ENCODE measurements around the gene AKAP8L. TPM values are rescaled to one million over a fixed set of nuclear protein-coding genes. Genes with fewer than 3 reads are reported as not detected.
"Not testable (repeated sequence)": the region's sequence is repeated elsewhere in the genome, so short reads cannot be mapped to it uniquely, and the experiment has no call there.

The AKAP8L gene
- total RNA-seq, 4 donors from 2014 or later, result 82.4 to 157 (median 117) TPM

GRCh38 chr19:15353908-15354307 lies 64.9 kb downstream of the AKAP8L start:
- TF ChIP-seq POLR2A (IDR thresholded peaks at IDR 0.05) (no peak), CTCF (IDR thresholded peaks at IDR 0.05) (no peak)
- Histone ChIP-seq H3K27me3 (no peaks in the 10 kb centered on the region), H3K27ac (no peak overlapping the region), H3K36me3 (no peaks in the 10 kb centered on the region), H3K4me1 (no peaks in the 10 kb centered on the region), H3K4me3 (no peak overlapping the region), H3K9me3 (no peaks in the 10 kb centered on the region)
- intact Hi-C loops (cut with DNase I; ENCODE audit: low total_unique reads), result no loop called here
- DNase-seq, result no peak

GRCh38 chr19:15352535-15352934 lies 66.3 kb downstream of the AKAP8L start:
- H3K4me1 ChIP-seq; intact Hi-C loops (cut with DNase I; ENCODE audit: low total_unique reads); H3K27ac ChIP-seq; H3K27me3 ChIP-seq; H3K9me3 ChIP-seq; DNase-seq; H3K36me3 ChIP-seq; H3K4me3 ChIP-seq: not testable (repeated sequence)

- H3K27me3 ChIP-seq; H3K27ac ChIP-seq; H3K36me3 ChIP-seq; H3K4me1 ChIP-seq; H3K4me3 ChIP-seq; intact Hi-C loops (cut with DNase I; ENCODE audit: low total_unique reads); DNase-seq; H3K9me3 ChIP-seq: not testable (repeated sequence)
These were observed 77.5 kb downstream of the AKAP8L start for GRCh38 chr19:15341328-15341727.

GRCh38 chr19:15340086-15340485 lies 78.7 kb downstream of the AKAP8L start:
- no peak for DNase-seq
- Histone ChIP-seq H3K27me3 (no peaks in the 10 kb centered on the region), H3K9me3 (no peaks in the 10 kb centered on the region), H3K27ac (no peak overlapping the region), H3K4me1 (no peaks in the 10 kb centered on the region), H3K36me3 (no peaks in the 10 kb centered on the region), H3K4me3 (no peak overlapping the region)
- no peak for TF ChIP-seq POLR2A (IDR thresholded peaks at IDR 0.05)
- no peak for TF ChIP-seq CTCF (IDR thresholded peaks at IDR 0.05)
- intact Hi-C loops (cut with DNase I; ENCODE audit: low total_unique reads), result no loop called here

- H3K36me3 ChIP-seq, result no peaks in the 10 kb centered on the region
These were observed 81.6 kb downstream of the AKAP8L start for GRCh38 chr19:15337202-15337601.

GRCh38 chr19:15335992-15336391 lies 82.8 kb downstream of the AKAP8L start:
- intact Hi-C loops (cut with DNase I; ENCODE audit: low total_unique reads); H3K4me3 ChIP-seq; H3K9me3 ChIP-seq; H3K4me1 ChIP-seq; H3K36me3 ChIP-seq; H3K27me3 ChIP-seq; DNase-seq; H3K27ac ChIP-seq: not testable (repeated sequence)

More at GRCh38 chr19:15337202-15337601, 81.6 kb downstream of the AKAP8L start:
- no peaks in the 10 kb centered on the region for H3K27me3 ChIP-seq
- H3K27ac ChIP-seq, result peak overlapping the region in 1 of 2 donors; percentile 40
- H3K4me1 ChIP-seq, result no peaks in the 10 kb centered on the region
- H3K9me3 ChIP-seq, result no peaks in the 10 kb centered on the region
- intact Hi-C loops (cut with DNase I; ENCODE audit: low total_unique reads), result no loop called here
- TF ChIP-seq POLR2A (IDR thresholded peaks at IDR 0.05), result no peak
- no peak for TF ChIP-seq CTCF (IDR thresholded peaks at IDR 0.05)
- H3K4me3 ChIP-seq, result no peak overlapping the region
- no peak for DNase-seq

- TF ChIP-seq POLR2A (IDR thresholded peaks at IDR 0.05) (peak; percentile 61 to 74), CTCF (IDR thresholded peaks at IDR 0.05) (no peak)
- H3K4me1 ChIP-seq, result peaks cover 3 to 19% of the 10 kb centered on the region in 2 donors
- DNase-seq, result peak; percentile 65 to 78
- H3K9me3 ChIP-seq, result no peaks in the 10 kb centered on the region
- intact Hi-C loops (cut with DNase I; ENCODE audit: low total_unique reads), result no loop called here
- no peaks in the 10 kb centered on the region for H3K27me3 ChIP-seq
- H3K36me3 ChIP-seq, result no peaks in the 10 kb centered on the region
- H3K4me3 ChIP-seq, result peak within 1 kb of the TSS; percentile 87 to 95
- H3K27ac ChIP-seq, result peak within 1 kb of the TSS; percentile 91 to 98
These were observed 86.3 kb downstream of the AKAP8L start, which contains the start of gene BRD4 for GRCh38 chr19:15332311-15332996. BRD4 (minus strand) TSS chr19:15332539; CDS start chr19:15273099, 59,440 bp downstream.
